GM12874 (cell line): Measurements from ENCODE around the gene SLC4A7.
A peak's percentile ranks its signal among the peaks of the same experiment; 100 is the strongest.

Experiments
- TF ChIP-seq, protein P1 (sequence below): IDR thresholded peaks from 2 replicates; pipeline ENCODE4 v1.5.1; 2011; ENCODE audit warnings: low read depth, mild to moderate bottlenecking, control low read depth, low read length, moderate library complexity; ENCODE audit not compliant: insufficient read depth

Gene SLC4A7

DNA sequence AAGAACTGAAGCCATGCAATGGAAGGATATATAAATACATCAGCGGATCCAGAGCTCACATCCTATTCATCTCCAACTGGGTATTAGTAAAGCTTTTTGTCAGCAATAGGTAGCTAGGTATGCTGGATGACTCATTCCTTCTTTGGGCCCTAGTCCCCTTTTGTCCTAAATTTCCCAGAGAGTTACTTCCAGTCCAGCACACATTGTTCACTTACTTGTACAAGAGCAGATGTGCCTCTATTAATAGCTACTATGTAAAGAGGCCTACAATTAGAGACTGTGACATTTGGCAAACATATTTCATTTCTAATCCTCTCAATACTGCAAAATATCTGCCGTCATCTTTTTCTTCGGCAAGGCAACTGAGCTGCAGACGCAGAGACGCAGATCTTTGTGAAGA lies 1.7 kb upstream of the SLC4A7 start:
- TF ChIP-seq, protein P1, sequence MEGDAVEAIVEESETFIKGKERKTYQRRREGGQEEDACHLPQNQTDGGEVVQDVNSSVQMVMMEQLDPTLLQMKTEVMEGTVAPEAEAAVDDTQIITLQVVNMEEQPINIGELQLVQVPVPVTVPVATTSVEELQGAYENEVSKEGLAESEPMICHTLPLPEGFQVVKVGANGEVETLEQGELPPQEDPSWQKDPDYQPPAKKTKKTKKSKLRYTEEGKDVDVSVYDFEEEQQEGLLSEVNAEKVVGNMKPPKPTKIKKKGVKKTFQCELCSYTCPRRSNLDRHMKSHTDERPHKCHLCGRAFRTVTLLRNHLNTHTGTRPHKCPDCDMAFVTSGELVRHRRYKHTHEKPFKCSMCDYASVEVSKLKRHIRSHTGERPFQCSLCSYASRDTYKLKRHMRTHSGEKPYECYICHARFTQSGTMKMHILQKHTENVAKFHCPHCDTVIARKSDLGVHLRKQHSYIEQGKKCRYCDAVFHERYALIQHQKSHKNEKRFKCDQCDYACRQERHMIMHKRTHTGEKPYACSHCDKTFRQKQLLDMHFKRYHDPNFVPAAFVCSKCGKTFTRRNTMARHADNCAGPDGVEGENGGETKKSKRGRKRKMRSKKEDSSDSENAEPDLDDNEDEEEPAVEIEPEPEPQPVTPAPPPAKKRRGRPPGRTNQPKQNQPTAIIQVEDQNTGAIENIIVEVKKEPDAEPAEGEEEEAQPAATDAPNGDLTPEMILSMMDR = no peak

DNA sequence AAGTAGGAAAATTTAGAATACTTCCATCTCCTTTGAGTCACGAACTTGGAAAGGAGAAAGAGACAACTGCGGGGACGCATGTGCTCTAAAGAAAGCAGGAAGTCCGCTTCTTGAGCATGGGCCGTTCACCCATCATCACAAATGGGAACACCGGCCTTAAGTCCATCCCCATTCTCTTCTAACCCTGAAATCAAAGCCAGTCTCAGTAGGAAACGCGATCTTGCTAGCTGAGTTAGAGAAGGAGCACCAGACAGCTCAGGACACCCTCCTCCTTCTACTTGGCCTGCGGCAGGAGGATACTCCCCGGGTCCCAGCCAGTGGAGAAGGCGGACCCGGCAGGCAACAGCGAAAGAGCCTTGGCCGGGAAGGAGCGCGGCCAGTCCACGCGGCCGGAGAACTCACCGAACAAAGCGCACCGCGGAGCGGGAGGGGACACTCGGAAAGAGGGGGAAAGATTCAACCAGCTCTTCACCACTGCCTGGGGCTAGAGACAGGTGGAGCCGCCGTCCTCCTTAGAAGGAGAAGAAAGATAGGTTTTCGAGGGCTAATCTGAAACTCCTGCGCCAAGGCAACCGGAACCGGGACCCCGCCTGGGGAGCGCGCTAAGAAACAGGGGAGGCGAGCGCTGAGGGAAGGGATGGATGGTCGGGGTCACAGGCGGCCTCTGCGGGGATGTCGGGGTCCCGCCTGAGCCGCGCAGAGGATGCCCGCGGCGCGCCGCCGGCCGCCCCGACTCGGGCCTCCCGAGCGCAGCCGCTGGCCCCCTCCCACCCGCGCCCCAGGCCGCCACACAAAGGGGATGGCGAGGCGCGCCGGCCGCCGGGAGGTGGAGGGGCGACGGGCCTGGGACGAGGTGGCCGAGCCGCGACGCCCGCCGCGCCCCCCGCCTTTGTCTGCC lies 818 bp downstream of the SLC4A7 start:
- TF ChIP-seq, protein P1 = no peak

DNA sequence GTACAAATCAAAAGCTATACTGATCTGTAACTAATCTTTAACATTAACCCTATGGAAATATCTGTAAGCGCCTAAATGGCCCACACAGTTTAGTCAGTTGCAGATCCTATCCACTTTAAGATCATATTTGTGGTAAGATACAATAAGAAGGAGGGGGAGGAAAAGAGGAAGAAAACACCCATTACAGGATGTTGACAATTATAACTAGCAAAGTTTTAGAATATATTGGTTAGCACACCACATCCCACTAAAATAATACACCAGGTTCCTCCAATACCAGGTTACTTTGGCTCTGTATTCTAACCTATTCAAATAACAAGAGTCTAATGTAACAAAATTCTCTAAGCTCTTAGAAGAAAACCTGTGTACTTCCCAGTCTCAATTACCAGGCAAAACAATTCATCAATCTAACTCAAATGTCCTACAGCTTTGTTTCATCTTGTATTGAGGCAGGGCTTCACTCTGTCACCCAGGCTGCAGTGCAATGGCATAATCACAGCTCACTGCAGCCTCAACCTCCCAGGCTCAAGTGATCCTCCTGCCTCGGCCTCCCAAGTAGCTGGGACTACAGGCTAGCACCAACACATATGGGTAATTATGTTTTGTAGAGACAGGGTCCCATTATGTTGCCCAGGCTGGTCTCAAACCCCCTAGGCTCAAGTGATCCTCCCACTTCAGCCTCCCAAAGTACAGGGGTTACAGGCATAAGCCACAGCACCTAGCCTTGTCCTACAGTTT lies 4.2 kb downstream of the SLC4A7 start:
- TF ChIP-seq, protein P1 = no peak

DNA sequence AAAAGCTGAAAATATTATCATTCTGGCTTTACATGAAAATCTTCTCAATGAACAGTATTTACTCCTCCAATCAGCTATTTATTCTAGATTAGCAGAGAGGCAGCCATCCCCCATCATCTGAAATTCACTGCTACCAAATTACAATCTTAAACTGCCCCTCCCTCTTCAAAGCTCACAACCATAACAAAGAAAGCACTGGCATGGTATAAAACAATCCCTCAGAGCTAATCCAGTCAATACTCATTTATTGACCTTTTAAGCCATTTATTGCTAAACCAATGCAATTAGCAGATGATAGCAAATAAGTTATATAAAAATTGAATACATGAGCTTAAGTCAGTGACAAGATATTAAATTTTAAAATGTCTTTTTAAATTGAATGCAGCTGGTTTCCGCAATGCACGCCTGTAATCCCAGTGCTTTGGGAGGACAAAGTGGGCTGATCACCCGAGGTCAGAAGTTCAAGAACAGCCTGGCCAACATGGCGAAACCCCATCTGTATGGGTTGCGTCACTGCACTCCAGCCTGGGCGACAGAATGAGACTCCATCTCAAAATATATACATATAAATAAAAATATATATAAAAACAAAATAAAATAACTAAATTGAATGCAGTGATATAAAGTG lies 12.1 kb downstream of the SLC4A7 start:
- TF ChIP-seq, protein P1 = no peak

DNA sequence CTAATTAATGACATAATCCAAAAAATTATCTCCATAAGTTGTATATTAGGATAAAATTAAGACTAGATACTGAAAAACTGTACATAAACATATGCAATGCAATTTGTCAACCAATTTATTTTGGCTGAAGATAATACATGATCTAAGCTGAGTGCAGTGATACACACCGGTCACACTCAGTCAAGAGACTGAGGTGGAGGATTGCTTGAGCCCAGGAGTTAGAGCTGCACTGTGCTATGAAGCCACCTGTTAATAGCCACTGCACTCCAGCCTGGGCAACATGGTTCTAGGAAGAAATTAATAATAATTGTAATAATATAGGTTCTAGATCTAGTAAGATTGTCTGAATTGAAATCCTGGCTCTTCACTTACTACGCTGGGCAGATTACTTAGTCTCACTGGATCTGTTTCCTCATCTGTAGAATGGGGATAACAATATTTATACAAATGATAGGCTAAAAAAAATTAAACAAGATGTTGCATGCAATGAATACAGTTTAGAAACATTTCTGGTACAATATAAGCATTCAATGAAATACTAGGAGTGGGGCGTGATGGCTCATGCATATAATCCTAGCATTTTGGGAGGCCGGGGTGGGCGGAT lies 15.8 kb downstream of the SLC4A7 start:
- TF ChIP-seq, protein P1 = no peak

DNA sequence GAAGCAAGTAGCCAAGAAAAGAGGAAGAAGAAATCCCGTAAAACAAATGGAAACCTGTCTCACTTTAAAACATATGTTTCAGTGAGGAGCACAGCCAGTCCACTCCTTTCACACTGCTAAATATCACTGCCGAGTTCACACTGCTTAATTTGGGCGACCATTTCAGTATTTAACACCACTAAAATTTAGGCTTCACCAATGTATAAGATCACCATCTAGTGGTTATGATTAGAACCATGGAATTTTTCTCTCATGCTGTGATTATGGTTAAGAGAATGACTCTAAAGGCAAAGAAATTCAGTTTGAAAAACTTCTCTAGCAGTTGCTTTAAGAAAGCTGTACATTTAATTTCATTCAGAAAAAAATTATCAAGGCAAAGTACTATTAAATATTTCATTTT lies 16.6 kb downstream of the SLC4A7 start:
- TF ChIP-seq, protein P1 = peak; percentile 23; the same call in 1 of the 2 replicates

DNA sequence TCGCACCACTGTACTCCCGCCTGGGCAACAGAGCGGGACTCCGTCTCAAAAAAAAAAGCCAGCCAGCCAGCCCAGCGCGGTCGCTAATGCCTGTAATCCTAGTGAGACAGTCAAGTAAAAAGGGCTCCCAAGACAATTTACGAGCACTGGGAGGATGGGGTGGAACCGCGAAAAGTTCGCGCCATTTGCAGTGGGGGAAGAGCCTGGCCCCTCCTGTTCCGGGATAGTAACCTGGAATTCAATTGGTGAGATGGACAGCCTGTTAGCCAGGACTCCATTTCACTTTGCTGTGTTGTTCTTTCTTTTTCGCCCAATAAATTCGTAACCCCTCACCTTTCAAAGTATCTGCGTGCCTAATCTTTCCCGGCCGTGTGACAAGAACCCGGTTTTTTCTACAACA lies 19.5 kb downstream of the SLC4A7 start:
- TF ChIP-seq, protein P1 = no peak
